HCT116 (cell line): ENCODE results near the gene EXOSC1.
A peak's percentile ranks its signal among the peaks of the same experiment; 100 is the strongest.

Source experiments
- EZH2 ChIP-seq: fragments of 200-600 bp; sonication (generic); IDR thresholded peaks from 2 replicates; pipeline ENCODE4 v1.6.1; 2017; ENCODE audit warnings: antibody characterized with exemption, mixed run types
- JUND ChIP-seq: IDR thresholded peaks from 2 replicates; pipeline ENCODE4 v1.6.1; 2012
- SRF ChIP-seq: IDR thresholded peaks from 2 replicates; pipeline ENCODE4 v1.6.1; 2012; ENCODE audit warnings: low read depth
- YY1 ChIP-seq: IDR thresholded peaks from 2 replicates; pipeline ENCODE4 v1.6.1; 2011; ENCODE audit warnings: low read length, low read depth, moderate library complexity, mild to moderate bottlenecking; ENCODE audit not compliant: insufficient replicate concordance; ENCODE audit errors: extremely low read depth
- ZBTB33 ChIP-seq: IDR thresholded peaks from 2 replicates; pipeline ENCODE4 v1.6.1; 2011; ENCODE audit warnings: mild to moderate bottlenecking, low read length, moderate library complexity; ENCODE audit not compliant: insufficient replicate concordance; ENCODE audit errors: extremely low read depth
- TF ChIP-seq, protein P1 (sequence below), 3 experiments: fragments of 200-600 bp in 1 of 3; sonication (generic) in 1 of 3; IDR thresholded peaks in 2 of 3; conservative IDR thresholded peaks in 1 of 3; 2 replicates each; pipeline ENCODE4 v1.5.1; 2012 to 2017; ENCODE audit warnings: low read depth in 2 of 3, low read length in 2 of 3, antibody characterized with exemption in 1 of 3, borderline replicate concordance in 1 of 3, control low read depth in 1 of 3, mild to moderate bottlenecking in 1 of 3, mixed read lengths in 1 of 3, mixed run types in 1 of 3, moderate library complexity in 1 of 3; ENCODE audit not compliant: insufficient read depth in 1 of 3

- peak; percentile 43 for TF ChIP-seq YY1
- TF ChIP-seq, protein P1, sequence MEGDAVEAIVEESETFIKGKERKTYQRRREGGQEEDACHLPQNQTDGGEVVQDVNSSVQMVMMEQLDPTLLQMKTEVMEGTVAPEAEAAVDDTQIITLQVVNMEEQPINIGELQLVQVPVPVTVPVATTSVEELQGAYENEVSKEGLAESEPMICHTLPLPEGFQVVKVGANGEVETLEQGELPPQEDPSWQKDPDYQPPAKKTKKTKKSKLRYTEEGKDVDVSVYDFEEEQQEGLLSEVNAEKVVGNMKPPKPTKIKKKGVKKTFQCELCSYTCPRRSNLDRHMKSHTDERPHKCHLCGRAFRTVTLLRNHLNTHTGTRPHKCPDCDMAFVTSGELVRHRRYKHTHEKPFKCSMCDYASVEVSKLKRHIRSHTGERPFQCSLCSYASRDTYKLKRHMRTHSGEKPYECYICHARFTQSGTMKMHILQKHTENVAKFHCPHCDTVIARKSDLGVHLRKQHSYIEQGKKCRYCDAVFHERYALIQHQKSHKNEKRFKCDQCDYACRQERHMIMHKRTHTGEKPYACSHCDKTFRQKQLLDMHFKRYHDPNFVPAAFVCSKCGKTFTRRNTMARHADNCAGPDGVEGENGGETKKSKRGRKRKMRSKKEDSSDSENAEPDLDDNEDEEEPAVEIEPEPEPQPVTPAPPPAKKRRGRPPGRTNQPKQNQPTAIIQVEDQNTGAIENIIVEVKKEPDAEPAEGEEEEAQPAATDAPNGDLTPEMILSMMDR (IDR thresholded peaks at IDR 0.05 in 2 of 3, conservative IDR thresholded peaks at IDR 0.05 in 1 of 3; ENCODE audit: borderline replicate concordance in 1 of 3, insufficient read depth in 1 of 3, low read depth in 2 of 3, low read length in 2 of 3), result peak in 2 of 3 experiments; percentile 45 to 69; a peak in 4 of 6 replicates
- TF ChIP-seq ZBTB33, result no peak
- no peak for TF ChIP-seq JUND
- no peak for TF ChIP-seq EZH2
- no peak for TF ChIP-seq SRF
Measured at GRCh38 chr10:97425964-97426775, 19.6 kb downstream of the EXOSC1 start, which contains the start of gene PGAM1.
